HUES64 (cell line): ENCODE results near the gene BUB1B.

ENCODE experiments used
- H3K27ac ChIP-seq: 2 replicates; pipeline ENCODE4 v1.7.0; 2013; ENCODE audit warnings: low read depth, low read length, inconsistent platforms
- H3K27me3 ChIP-seq: 2 replicates; pipeline ENCODE4 v1.6.1; 2013; ENCODE audit warnings: mild to moderate bottlenecking, low read length; ENCODE audit not compliant: insufficient read depth
- H3K36me3 ChIP-seq: 2 replicates; pipeline ENCODE4 v1.6.1; 2013; ENCODE audit warnings: mild to moderate bottlenecking, low read length; ENCODE audit not compliant: insufficient read depth
- H3K4me1 ChIP-seq: 2 replicates; pipeline ENCODE4 v1.6.1; 2013; ENCODE audit warnings: mild to moderate bottlenecking, low read length, moderate library complexity; ENCODE audit not compliant: insufficient read depth
- H3K4me3 ChIP-seq: 2 replicates; pipeline ENCODE4 v1.5.1; 2013; ENCODE audit warnings: mild to moderate bottlenecking, low read length, moderate library complexity
- H3K9ac ChIP-seq: 2 replicates; pipeline ENCODE4 v1.6.1; 2013; ENCODE audit warnings: mild to moderate bottlenecking, low read depth, low read length
- H3K9me3 ChIP-seq: 2 replicates; pipeline ENCODE4 v1.6.1; 2013; ENCODE audit warnings: low read depth, low read length; ENCODE audit not compliant: insufficient read depth
- WGBS: fragments of 150-250, 120-280 bp; methylation state at CpG from one replicate; pipeline ENCODE4 v1.1.7; 2013; ENCODE audit warnings: missing lambda C conversion rate; 5-methylcytosine and 5-hydroxymethylcytosine counted together

The BUB1B gene

DNA sequence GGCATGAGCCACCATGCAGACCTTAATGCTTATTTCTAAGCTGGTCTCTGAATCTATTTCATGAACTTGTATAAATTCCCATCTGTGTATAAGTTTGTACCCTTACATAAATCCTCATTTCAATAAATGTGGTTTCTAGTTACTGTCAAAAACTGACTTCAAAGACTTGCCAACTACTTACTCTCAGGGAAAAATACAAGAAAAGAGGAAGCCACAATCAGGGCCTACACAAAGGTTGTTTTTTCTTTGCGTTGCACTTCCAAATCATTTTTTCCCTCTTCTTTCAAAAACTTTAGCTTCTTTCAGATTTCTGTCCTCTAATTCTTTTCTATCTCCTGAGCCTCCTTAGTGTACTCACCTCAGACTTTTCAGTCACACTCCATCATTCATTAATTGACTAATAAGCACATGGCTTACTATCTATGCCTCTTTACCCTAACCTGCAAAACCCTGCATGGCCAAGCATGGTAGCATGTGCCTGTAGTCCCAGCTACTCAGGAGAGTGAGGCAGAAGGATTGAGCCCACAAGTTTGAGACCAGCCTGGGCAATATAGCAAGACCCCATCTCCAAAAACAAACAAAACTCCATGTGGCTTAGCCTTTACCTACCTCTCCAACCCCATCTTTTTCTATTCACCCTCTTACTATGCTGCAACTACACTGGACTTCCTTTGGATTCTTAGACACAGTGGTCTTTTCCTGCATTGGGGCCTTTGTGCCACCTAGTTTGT is 37.7 kb downstream of the BUB1B start:
- H3K9ac ChIP-seq = no peak overlapping the region
- H3K27ac ChIP-seq = no peak overlapping the region
- no peaks in the 10 kb centered on the region for H3K4me1 ChIP-seq
- peaks cover 96% of the 10 kb centered on the region for H3K36me3 ChIP-seq
- H3K4me3 ChIP-seq = no peak overlapping the region
- no peaks in the 10 kb centered on the region for H3K27me3 ChIP-seq
- H3K9me3 ChIP-seq = no peaks in the 10 kb centered on the region
- 97% methylated on average over 1 of the region's 1 CpG for WGBS

- Histone ChIP-seq H3K27ac (no peak overlapping the region), H3K27me3 (no peaks in the 10 kb centered on the region), H3K9ac (no peak overlapping the region), H3K4me3 (no peak overlapping the region), H3K36me3 (peaks cover 93% of the 10 kb centered on the region), H3K9me3 (no peaks in the 10 kb centered on the region), H3K4me1 (no peaks in the 10 kb centered on the region)
- WGBS = 96% methylated on average over 1 of the region's 1 CpG
Observed at GRCh38 chr15:40204100-40204499, 43.2 kb downstream of the BUB1B start.

- Histone ChIP-seq H3K9ac (no peak overlapping the region), H3K9me3 (no peaks in the 10 kb centered on the region), H3K36me3 (peaks cover 96% of the 10 kb centered on the region), H3K27me3 (no peaks in the 10 kb centered on the region), H3K27ac (no peak overlapping the region), H3K4me1 (no peaks in the 10 kb centered on the region), H3K4me3 (no peak overlapping the region)
- WGBS = 80% methylated on average over 6 of the region's 6 CpGs
Observed at GRCh38 chr15:40217166-40217824, 56.4 kb downstream of the BUB1B start.

DNA sequence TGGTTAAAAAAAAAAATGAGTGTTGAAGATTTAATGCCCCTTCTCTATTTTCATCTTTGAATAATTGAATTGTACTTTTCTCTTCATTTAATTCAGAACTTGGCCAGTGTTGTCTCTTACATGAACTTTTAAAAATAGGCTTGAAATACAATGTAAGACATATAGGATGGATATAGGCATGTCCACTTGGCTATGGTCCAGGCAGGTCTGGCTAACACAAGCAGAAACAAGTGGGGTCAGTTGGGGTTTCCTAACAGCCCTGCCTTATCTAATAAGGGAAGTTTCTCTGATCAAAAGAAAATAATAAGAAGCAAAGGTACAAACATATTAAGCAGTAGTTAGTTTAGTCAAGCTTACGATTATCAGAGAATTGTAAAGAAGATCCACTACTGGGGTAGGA is 58.9 kb downstream of the BUB1B start:
- no peaks in the 10 kb centered on the region for H3K9me3 ChIP-seq
- no peak overlapping the region for H3K27ac ChIP-seq
- H3K36me3 ChIP-seq = peaks cover 95% of the 10 kb centered on the region
- no peaks in the 10 kb centered on the region for H3K4me1 ChIP-seq
- WGBS = 96% methylated on average over 1 of the region's 1 CpG
- no peak overlapping the region for H3K9ac ChIP-seq
- H3K4me3 ChIP-seq = no peak overlapping the region
- no peaks in the 10 kb centered on the region for H3K27me3 ChIP-seq

DNA sequence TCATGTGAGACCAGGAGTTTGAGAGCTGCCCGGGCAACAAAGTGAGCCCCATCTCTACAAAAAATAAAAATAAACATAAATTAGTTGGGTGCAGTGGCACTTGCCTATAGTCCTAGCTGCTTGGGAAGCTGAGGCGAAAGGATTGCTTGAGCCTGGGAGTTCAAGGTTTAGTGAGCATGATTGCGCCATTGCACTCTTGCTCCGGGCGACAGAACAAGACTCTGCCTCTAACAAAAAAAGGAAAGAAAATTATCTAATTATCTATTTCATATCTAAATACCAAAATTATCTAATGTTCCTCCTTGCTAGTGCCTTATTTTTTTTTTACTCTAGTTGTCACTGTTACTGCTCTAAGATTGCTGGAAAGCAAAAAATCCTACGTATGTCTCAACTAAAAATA is 61.3 kb downstream of the BUB1B start:
- Histone ChIP-seq H3K4me3 (no peak overlapping the region), H3K9me3 (no peaks in the 10 kb centered on the region), H3K4me1 (no peaks in the 10 kb centered on the region), H3K9ac (no peak overlapping the region), H3K36me3 (peaks cover 91% of the 10 kb centered on the region), H3K27ac (no peak overlapping the region), H3K27me3 (no peaks in the 10 kb centered on the region)
- 100% methylated on average over 3 of the region's 6 CpGs for whole genome bisulfite sequencing

DNA sequence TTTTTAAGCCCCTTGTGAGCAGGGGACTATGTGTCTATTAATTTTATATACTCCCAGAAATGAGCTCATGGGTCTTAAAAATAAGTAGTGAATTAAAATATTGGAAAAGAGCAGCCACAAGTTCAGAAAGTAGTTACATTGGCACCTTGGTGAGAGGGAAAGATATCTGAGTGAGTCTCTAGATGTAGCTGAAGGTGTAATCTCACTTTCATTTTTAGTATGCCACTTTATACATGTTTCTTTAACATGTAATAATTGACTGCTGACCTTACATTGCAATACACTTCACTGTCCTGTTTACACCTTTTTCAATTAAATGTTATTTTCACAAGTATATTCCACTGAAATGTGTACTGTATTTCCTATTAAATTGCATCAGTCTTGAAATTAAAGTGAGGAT is 65.9 kb downstream of the BUB1B start:
- Histone ChIP-seq H3K9ac (no peak overlapping the region), H3K27ac (no peak overlapping the region), H3K4me3 (no peak overlapping the region), H3K4me1 (no peaks in the 10 kb centered on the region), H3K36me3 (peaks cover 82% of the 10 kb centered on the region), H3K27me3 (no peaks in the 10 kb centered on the region), H3K9me3 (no peaks in the 10 kb centered on the region)

GRCh38 chr15:40229316-40229715 is 68.4 kb downstream of the BUB1B start:
- Histone ChIP-seq H3K27ac (no peak overlapping the region), H3K9ac (no peak overlapping the region), H3K4me1 (no peaks in the 10 kb centered on the region), H3K27me3 (no peaks in the 10 kb centered on the region), H3K9me3 (no peaks in the 10 kb centered on the region), H3K4me3 (no peak overlapping the region), H3K36me3 (peaks cover 58% of the 10 kb centered on the region)
- WGBS = 96% methylated on average over 5 of the region's 5 CpGs

GRCh38 chr15:40229956-40230355 is 69.1 kb downstream of the BUB1B start:
- H3K4me3 ChIP-seq = no peak overlapping the region
- no peak overlapping the region for H3K9ac ChIP-seq
- no peaks in the 10 kb centered on the region for H3K9me3 ChIP-seq
- no peak overlapping the region for H3K27ac ChIP-seq
- H3K36me3 ChIP-seq = peaks cover 52% of the 10 kb centered on the region
- WGBS = no CpG with 5 or more reads among the region's 1 CpG
- no peaks in the 10 kb centered on the region for H3K27me3 ChIP-seq
- no peaks in the 10 kb centered on the region for H3K4me1 ChIP-seq

DNA sequence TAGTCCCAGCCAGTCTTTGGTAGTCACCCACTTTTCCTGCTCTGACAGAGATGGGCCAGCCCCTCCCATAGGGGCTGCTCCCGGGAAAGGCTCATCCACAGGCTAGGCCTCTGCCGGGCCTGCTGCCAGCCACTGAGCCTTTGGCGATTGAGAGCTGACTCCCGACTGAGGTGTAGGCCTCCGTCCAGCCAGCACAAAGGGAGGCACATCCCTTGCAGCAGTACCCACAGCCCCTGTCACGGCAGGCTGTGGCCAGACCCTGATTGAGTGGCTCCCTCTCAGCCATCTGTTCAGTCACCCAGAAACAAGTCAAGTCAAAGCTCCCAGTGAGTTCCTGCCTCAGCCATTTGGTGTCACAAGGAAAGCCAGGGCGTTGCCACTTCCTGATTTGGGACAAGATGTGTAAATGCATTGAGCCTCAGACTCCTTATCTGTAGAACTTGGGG is 71.8 kb downstream of the BUB1B start:
- no peak overlapping the region for H3K4me3 ChIP-seq
- WGBS = 90% methylated on average over 7 of the region's 7 CpGs
- H3K9ac ChIP-seq = no peak overlapping the region
- no peaks in the 10 kb centered on the region for H3K4me1 ChIP-seq
- no peak overlapping the region for H3K27ac ChIP-seq
- H3K9me3 ChIP-seq = no peaks in the 10 kb centered on the region
- H3K27me3 ChIP-seq = 0 out of 2 replicates have a peak, but pooled peaks cover under 1% of the 10 kb centered on the region
- H3K36me3 ChIP-seq = peaks cover 32% of the 10 kb centered on the region

DNA sequence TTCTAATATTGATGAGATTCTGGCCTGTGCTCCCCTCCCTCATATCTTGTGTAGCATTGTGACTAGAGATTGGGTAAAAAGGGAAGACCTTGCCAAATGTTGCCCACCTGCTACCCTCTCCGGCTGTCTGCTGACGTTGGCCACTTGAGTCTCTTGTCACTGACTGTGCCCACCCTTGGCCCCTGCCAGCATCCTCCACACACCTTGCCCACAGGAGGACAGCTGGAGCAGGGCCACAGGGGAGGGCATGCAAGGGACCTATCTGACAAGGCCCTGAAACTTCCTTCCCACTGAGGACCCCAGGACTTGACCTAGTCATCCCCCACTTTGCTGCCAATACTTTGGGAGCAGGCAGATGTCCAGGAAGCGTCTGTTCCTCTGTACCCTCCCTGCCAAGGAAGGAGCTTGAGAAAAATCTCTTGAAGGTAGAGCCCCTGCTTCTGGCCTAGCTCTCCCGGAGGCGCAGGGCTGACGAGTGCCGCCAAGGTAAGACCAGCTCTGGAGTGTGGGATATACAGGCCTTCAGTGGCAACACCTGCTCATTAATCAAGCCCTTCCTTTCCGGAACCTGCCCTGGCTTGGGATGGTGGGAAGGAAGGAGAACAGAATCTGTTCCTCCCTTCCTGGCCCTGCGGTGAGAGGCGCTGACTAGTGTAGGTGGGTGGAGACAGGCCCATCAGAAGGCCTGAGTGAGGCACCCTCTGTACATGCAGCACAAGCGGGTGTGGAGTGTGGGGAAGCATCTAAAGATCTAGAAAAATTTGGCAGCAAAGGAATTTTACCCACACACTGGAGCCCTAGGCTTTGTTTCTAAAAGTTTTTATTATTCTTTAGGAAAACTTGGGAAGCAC is 73.1 kb downstream of the BUB1B start:
- Histone ChIP-seq H3K27me3 (peaks cover 11% of the 10 kb centered on the region; the same call in 1 of the 2 replicates), H3K9ac (no peak overlapping the region; the same call in 1 of the 2 replicates), H3K4me1 (peaks cover 6% of the 10 kb centered on the region; the same call in 1 of the 2 replicates), H3K27ac (no peak overlapping the region), H3K9me3 (no peaks in the 10 kb centered on the region), H3K36me3 (peaks cover 22% of the 10 kb centered on the region), H3K4me3 (no peak overlapping the region)
- 91% methylated on average over 11 of the region's 11 CpGs for WGBS

DNA sequence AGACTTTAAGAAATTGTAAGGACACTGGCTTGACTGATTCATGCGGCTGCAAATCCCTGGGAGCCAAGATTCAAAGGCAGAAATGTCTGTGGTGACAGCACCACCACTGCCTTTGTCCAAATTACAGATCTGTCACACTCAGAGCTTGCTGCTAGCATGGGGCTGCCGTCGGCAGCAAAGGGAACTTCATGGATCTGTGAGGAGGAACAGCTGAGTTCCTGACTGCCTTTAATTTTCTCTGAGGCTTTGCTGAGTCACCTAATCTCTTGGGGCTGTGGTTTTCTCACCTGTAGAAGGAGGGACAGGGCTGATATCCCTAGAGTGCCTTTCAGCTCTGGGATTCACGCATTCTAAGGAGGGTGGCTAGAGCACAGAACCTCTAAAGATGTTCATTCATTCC is 73.9 kb downstream of the BUB1B start:
- Histone ChIP-seq H3K9me3 (no peaks in the 10 kb centered on the region), H3K9ac (no peak overlapping the region; the same call in 1 of the 2 replicates), H3K4me3 (no peak overlapping the region), H3K27ac (no peak overlapping the region), H3K27me3 (peaks cover 15% of the 10 kb centered on the region; the same call in 1 of the 2 replicates), H3K36me3 (peaks cover 13% of the 10 kb centered on the region), H3K4me1 (peaks cover 12% of the 10 kb centered on the region)
- 71% methylated on average over 4 of the region's 4 CpGs for WGBS
